HCT116 (cell line): ENCODE data around the gene HOXD8. TPM values are rescaled to one million over a fixed set of nuclear protein-coding genes. Genes with fewer than 3 reads are reported as not detected.
A peak's percentile ranks its signal among the peaks of the same experiment; 100 is the strongest.

Experiments used
- ATAC-seq: fragments of 200-7000 bp; cut with Tn5 transposase; 2 replicates; pipeline ENCODE4 v1.9.1; 2020; ENCODE audit warnings: mild to moderate bottlenecking, moderate library complexity
- BruUV-seq: library from RNA; stranded (reverse); fragments of 400-500 nt; replicated peaks from 2 replicates; lab custom pipeline; 2021; lab: Mats Ljungman, UMichigan
- CTCF ChIA-PET: fragments of 300-600 bp; sonication (Branson Sonifier 250); formaldehyde crosslinking; loops from one replicate; lab custom pipeline; 2021; ENCODE audit warnings: antibody characterized with exemption; lab: Charles Lee
- POLR2A ChIA-PET: fragments of 300-600, 350-600 bp; sonication (Branson Sonifier 250); formaldehyde crosslinking; loops from one replicate; lab custom pipeline; 2021; ENCODE audit warnings: antibody characterized with exemption; lab: Charles Lee
- RAD21 ChIA-PET, 2 experiments: fragments of 300-600 bp; sonication (Branson Sonifier 250); formaldehyde crosslinking; loops; one replicate each; lab custom pipeline; 2023; ENCODE audit warnings: low total read pairs in 2 of 2; ENCODE audit not compliant: uncharacterized antibody in 2 of 2, unreplicated experiment in 2 of 2, low non-redundant PET in 1 of 2; lab: Charles Lee
- DNase-seq: peaks from one replicate; pipeline ENCODE4 v3.0.0-alpha.2; 2010; ENCODE audit warnings: low read depth, low spot score
- H2AFZ ChIP-seq: fragments of 200-600 bp; shearing (Covaris generic), sonication (generic); 2 replicates; pipeline ENCODE4 v1.6.1; 2017; ENCODE audit warnings: low read depth, mixed run types, mixed read lengths, antibody characterized with exemption, low read length; ENCODE audit not compliant: poor library complexity, severe bottlenecking
- H3K27ac ChIP-seq: 2 replicates; pipeline ENCODE4 v1.5.1; 2012; ENCODE audit warnings: low read depth, low read length
- H3K27me3 ChIP-seq: fragments of 200-600 bp; sonication (generic); 2 replicates; pipeline ENCODE4 v1.6.1; 2016; ENCODE audit warnings: mixed run types, low read length, mixed read lengths; ENCODE audit not compliant: insufficient read depth
- H3K36me3 ChIP-seq, 2 experiments: fragments of 200-500 bp in 1 of 2; fragments of 200-600 bp in 1 of 2; sonication (Bioruptor generic) in 1 of 2; sonication (generic) in 1 of 2; 2 replicates each; pipeline versions ENCODE4 v1.5.1 to v1.6.1; 2014 to 2016; ENCODE audit warnings: low read length in 2 of 2, inconsistent platforms in 1 of 2, mixed read lengths in 1 of 2, mixed run types in 1 of 2; ENCODE audit not compliant: insufficient read depth in 2 of 2, control insufficient read depth in 1 of 2
- H3K4me1 ChIP-seq, 2 experiments: fragments of 200-600 bp in 1 of 2; sonication (generic) in 1 of 2; 2 replicates each; pipeline versions ENCODE4 v1.5.1 to v1.6.1; 2012 to 2017; ENCODE audit warnings: low read length in 2 of 2, inconsistent platforms in 1 of 2, mild to moderate bottlenecking in 1 of 2, mixed read lengths in 1 of 2, mixed run types in 1 of 2, moderate library complexity in 1 of 2; ENCODE audit not compliant: insufficient read depth in 2 of 2, control insufficient read depth in 1 of 2
- H3K4me2 ChIP-seq: fragments of 200-600 bp; sonication (generic); 2 replicates; pipeline ENCODE4 v1.6.1; 2017; ENCODE audit warnings: mixed run types, low read length, mixed read lengths
- H3K4me3 ChIP-seq, 2 experiments: fragments of 200-600 bp in 1 of 2; sonication (generic) in 1 of 2; replicated peaks in 1 of 2; 2 replicates each; pipeline ENCODE4 v1.5.1; 2011 to 2016; ENCODE audit warnings: low read length in 2 of 2, control low read depth in 1 of 2, low read depth in 1 of 2, mild to moderate bottlenecking in 1 of 2, mixed read lengths in 1 of 2, mixed run types in 1 of 2
- H3K79me2 ChIP-seq: fragments of 200-600 bp; sonication (generic); 2 replicates; pipeline ENCODE4 v1.6.1; 2017; ENCODE audit warnings: mild to moderate bottlenecking, mixed run types, low read length, moderate library complexity, mixed read lengths; ENCODE audit not compliant: insufficient read depth
- H3K9ac ChIP-seq: fragments of 200-600 bp; sonication (generic); 2 replicates; pipeline ENCODE4 v1.6.1; 2016; ENCODE audit warnings: low read length, mixed read lengths
- H3K9me2 ChIP-seq: fragments of 200-600 bp; sonication (generic), shearing (Covaris generic); 2 replicates; pipeline ENCODE4 v1.6.1; 2017; ENCODE audit warnings: mixed run types, mild to moderate bottlenecking, moderate library complexity; ENCODE audit not compliant: insufficient read depth
- H3K9me3 ChIP-seq, 2 experiments: fragments of 200-500 bp in 1 of 2; fragments of 200-600 bp in 1 of 2; sonication (Bioruptor generic) in 1 of 2; sonication (generic) in 1 of 2; 2 replicates each; pipeline ENCODE4 v1.6.1; 2014 to 2017; ENCODE audit warnings: low read length in 2 of 2, mixed read lengths in 2 of 2, inconsistent platforms in 1 of 2, low read depth in 1 of 2, mild to moderate bottlenecking in 1 of 2, mixed run types in 1 of 2, moderate library complexity in 1 of 2; ENCODE audit not compliant: control insufficient read depth in 1 of 2, insufficient read depth in 1 of 2
- H4K20me1 ChIP-seq: fragments of 200-600 bp; sonication (generic), shearing (Covaris generic); 2 replicates; pipeline ENCODE4 v1.6.1; 2017; ENCODE audit warnings: mixed run types, mild to moderate bottlenecking, moderate library complexity; ENCODE audit not compliant: insufficient read depth
- ATF3 ChIP-seq: IDR thresholded peaks from 2 replicates; pipeline ENCODE4 v1.6.1; 2012
- CBX3 ChIP-seq: IDR thresholded peaks from 2 replicates; pipeline ENCODE4 v1.6.1; 2012; ENCODE audit warnings: low read depth
- CEBPB ChIP-seq: IDR thresholded peaks from 2 replicates; pipeline ENCODE4 v1.6.1; 2012; ENCODE audit warnings: low read depth
- CTCF ChIP-seq, 3 experiments: fragments of 200-600 bp in 1 of 3; sonication (generic) in 1 of 3; IDR thresholded peaks in 2 of 3; conservative IDR thresholded peaks in 1 of 3; 2 replicates each; pipeline ENCODE4 v1.5.1; 2012 to 2017; ENCODE audit warnings: low read depth in 2 of 3, low read length in 2 of 3, antibody characterized with exemption in 1 of 3, borderline replicate concordance in 1 of 3, control low read depth in 1 of 3, mild to moderate bottlenecking in 1 of 3, mixed read lengths in 1 of 3, mixed run types in 1 of 3, moderate library complexity in 1 of 3; ENCODE audit not compliant: insufficient read depth in 1 of 3
- EGR1 ChIP-seq: IDR thresholded peaks from 2 replicates; pipeline ENCODE4 v1.6.1; 2012; ENCODE audit warnings: low read depth
- EZH2 ChIP-seq: fragments of 200-600 bp; sonication (generic); IDR thresholded peaks from 2 replicates; pipeline ENCODE4 v1.6.1; 2017; ENCODE audit warnings: antibody characterized with exemption, mixed run types
- EZH2phosphoT487 ChIP-seq: fragments of 200-600 bp; IDR thresholded peaks from 2 replicates; pipeline ENCODE4 v1.6.1; 2018; ENCODE audit warnings: antibody characterized with exemption, borderline replicate concordance
- MAX ChIP-seq: IDR thresholded peaks from 2 replicates; pipeline ENCODE4 v1.6.1; 2012
- POLR2AphosphoS5 ChIP-seq: IDR thresholded peaks from 2 replicates; pipeline ENCODE4 v1.6.1; 2011; ENCODE audit warnings: mild to moderate bottlenecking, low read depth, low read length, moderate library complexity
- RAD21 ChIP-seq: IDR thresholded peaks from 2 replicates; pipeline ENCODE4 v1.6.1; 2012; ENCODE audit warnings: low read depth, mild to moderate bottlenecking
- SIN3A ChIP-seq: IDR thresholded peaks from 2 replicates; pipeline ENCODE4 v1.6.1; 2012; ENCODE audit warnings: low read depth
- SRF ChIP-seq: IDR thresholded peaks from 2 replicates; pipeline ENCODE4 v1.6.1; 2012; ENCODE audit warnings: low read depth
- TCF7L2 ChIP-seq: IDR thresholded peaks from 2 replicates; pipeline ENCODE4 v1.7.0; 2011; ENCODE audit warnings: borderline replicate concordance, inconsistent platforms; ENCODE audit not compliant: insufficient read depth, insufficient read length; ENCODE audit errors: extremely low read depth
- ZBTB33 ChIP-seq: IDR thresholded peaks from 2 replicates; pipeline ENCODE4 v1.6.1; 2011; ENCODE audit warnings: mild to moderate bottlenecking, low read length, moderate library complexity; ENCODE audit not compliant: insufficient replicate concordance; ENCODE audit errors: extremely low read depth
- ZFX ChIP-seq: fragments of 450-650 bp; IDR thresholded peaks from 2 replicates; pipeline ENCODE4 v1.6.1; 2017
- ZNF274 ChIP-seq: fragments of 200-500 bp; sonication (Bioruptor generic); IDR thresholded peaks from 2 replicates; pipeline ENCODE4 v1.6.1; 2014; ENCODE audit warnings: mild to moderate bottlenecking, low read depth, low read length, inconsistent platforms
- intact Hi-C: fragments of 100-400 bp; cut with micrococcal nuclease; formaldehyde crosslinking; loops from 2 replicates; pipeline ENCODE4 v1.10.0; 2022
- total RNA-seq: library from RNA; stranded (reverse); gene quantifications from one replicate; pipeline ENCODE4 v1.2.1, GENCODE V29; 2021; ENCODE audit not compliant: unreplicated experiment

HOXD8 gene
- total RNA-seq, 1 experiment from 2014 or later: 6.0 TPM

GRCh38 chr2:176105730-176106580, 23.6 kb upstream of the HOXD8 start (continued):
- TF ChIP-seq ZFX: no peak

GRCh38 chr2:176106581-176107539, 22.6 kb upstream of the HOXD8 start, which contains the start of gene HOXD11:
Gene HOXD11, plus strand, starts transcription at chr2:176107280. Its CDS starts 76 bp downstream, at chr2:176107356.
- Histone ChIP-seq H3K4me2 (peak within 1 kb of the TSS; percentile 89), H3K4me3 (peak within 1 kb of the TSS; percentile 32 to 56), H3K9me3 (no peaks in the 10 kb centered on the region), H2AFZ (peak within 1 kb of the TSS; percentile 94), H3K36me3 (no peaks in the 10 kb centered on the region), H3K27me3 (no peaks in the 10 kb centered on the region), H3K9me2 (no peaks in the 10 kb centered on the region), H3K27ac (no peak within 1 kb of the TSS), H4K20me1 (no peaks in the 10 kb centered on the region), H3K79me2 (no peaks in the 10 kb centered on the region), H3K4me1 (peaks cover 0 to 18% of the 10 kb centered on the region in 2 experiments; a peak in 1 of 4 replicates), H3K9ac (peak within 1 kb of the TSS; percentile 23; the same call in 1 of the 2 replicates)
- RAD21 ChIA-PET: interaction anchor here in 1 of 2 experiments (0.6 kb wide), 1 partner anchor 711 kb away, joined by 3 read pairs; no protein-coding TSS in a partner anchor
- ATAC-seq (peak; percentile 76), DNase-seq (no peak)
- CTCF ChIA-PET: interaction anchor here (1.4 kb wide), 1 partner anchor 9 kb away, joined by 3 read pairs; no protein-coding TSS in a partner anchor
- intact Hi-C loops: no loop called here
- no TSS peak for BruUV-seq
- POLR2A ChIA-PET: no interaction called here
- TF ChIP-seq ZFX (no peak), RAD21 (no peak), EZH2 (no peak), CTCF (IDR thresholded peaks at IDR 0.05 in 2 of 3, conservative IDR thresholded peaks at IDR 0.05 in 1 of 3; ENCODE audit: borderline replicate concordance in 1 of 3, insufficient read depth in 1 of 3, low read depth in 2 of 3, low read length in 2 of 3) (no peak), CBX3 (no peak), POLR2AphosphoS5 (no peak), MAX (no peak; the same call in 1 of the 2 replicates), EZH2phosphoT487 (no peak), CEBPB (no peak), ZNF274 (no peak), SRF (no peak), SIN3A (no peak), EGR1 (no peak), ATF3 (no peak), ZBTB33 (no peak), TCF7L2 (no peak)
